WERI-Rb-1 (cell line): ENCODE data around the gene SIVA1.

Experiments used
- DNase-seq: peaks from one replicate; pipeline ENCODE4 v3.0.0-alpha.2; 2020
- H3K27ac ChIP-seq: fragments of 250-450 bp; sonication (Bioruptor Pico); 2 replicates; pipeline ENCODE4 v1.5.1; 2020; ENCODE audit warnings: mild to moderate bottlenecking, moderate library complexity
- H3K27me3 ChIP-seq: fragments of 250-450 bp; sonication (Bioruptor Pico); 2 replicates; pipeline ENCODE4 v1.5.1; 2021; ENCODE audit warnings: mild to moderate bottlenecking, low read depth, moderate library complexity; ENCODE audit not compliant: insufficient read depth, severe bottlenecking
- H3K36me3 ChIP-seq: fragments of 250-450 bp; sonication (Bioruptor Pico); 2 replicates; pipeline ENCODE4 v1.5.1; 2020; ENCODE audit warnings: mild to moderate bottlenecking, moderate library complexity
- H3K4me3 ChIP-seq: 2 replicates; pipeline ENCODE4 v1.5.1; 2011; ENCODE audit warnings: low read depth, mild to moderate bottlenecking, control low read depth, low read length
- H3K9me3 ChIP-seq: fragments of 250-450 bp; sonication (Bioruptor Pico); 2 replicates; pipeline ENCODE4 v1.5.1; 2021; ENCODE audit warnings: mild to moderate bottlenecking, moderate library complexity; ENCODE audit not compliant: severe bottlenecking
- CTCF ChIP-seq: IDR thresholded peaks from 2 replicates; pipeline ENCODE4 v1.5.1; 2011; ENCODE audit warnings: low read depth, mild to moderate bottlenecking, control low read depth, inconsistent platforms, low read length

The SIVA1 gene

GRCh38 chr14:104714066-104714465 is 38.9 kb upstream of the SIVA1 start:
- no peak overlapping the region for H3K4me3 ChIP-seq
- peaks cover 28% of the 10 kb centered on the region for H3K36me3 ChIP-seq
- no peaks in the 10 kb centered on the region for H3K9me3 ChIP-seq
- TF ChIP-seq CTCF: no peak
- no peak overlapping the region for H3K27ac ChIP-seq
- H3K27me3 ChIP-seq: no peaks in the 10 kb centered on the region
- no peak for DNase-seq

- Histone ChIP-seq H3K27me3 (no peaks in the 10 kb centered on the region), H3K4me3 (no peak overlapping the region), H3K27ac (no peak overlapping the region), H3K9me3 (no peaks in the 10 kb centered on the region), H3K36me3 (peaks cover 25% of the 10 kb centered on the region)
- no peak for TF ChIP-seq CTCF
- DNase-seq: no peak
Observed at GRCh38 chr14:104714681-104715080, 38.3 kb upstream of the SIVA1 start.

GRCh38 chr14:104715416-104715815 is 37.5 kb upstream of the SIVA1 start:
- TF ChIP-seq CTCF: no peak
- peaks cover 21% of the 10 kb centered on the region for H3K36me3 ChIP-seq
- no peak overlapping the region for H3K4me3 ChIP-seq
- no peak for DNase-seq
- no peak overlapping the region for H3K27ac ChIP-seq
- no peaks in the 10 kb centered on the region for H3K27me3 ChIP-seq
- H3K9me3 ChIP-seq: no peaks in the 10 kb centered on the region

GRCh38 chr14:104715871-104716270 is 37.1 kb upstream of the SIVA1 start:
- no peak for DNase-seq
- Histone ChIP-seq H3K9me3 (no peaks in the 10 kb centered on the region), H3K27me3 (no peaks in the 10 kb centered on the region), H3K27ac (no peak overlapping the region), H3K4me3 (no peak overlapping the region), H3K36me3 (peaks cover 20% of the 10 kb centered on the region)
- TF ChIP-seq CTCF: no peak

GRCh38 chr14:104717137-104717536 is 35.8 kb upstream of the SIVA1 start:
- H3K27ac ChIP-seq: no peak overlapping the region
- TF ChIP-seq CTCF: no peak
- peaks cover 10% of the 10 kb centered on the region for H3K36me3 ChIP-seq
- no peaks in the 10 kb centered on the region for H3K9me3 ChIP-seq
- no peaks in the 10 kb centered on the region for H3K27me3 ChIP-seq
- no peak overlapping the region for H3K4me3 ChIP-seq
- DNase-seq: no peak

- Histone ChIP-seq H3K4me3 (no peak overlapping the region), H3K36me3 (peaks cover 5% of the 10 kb centered on the region), H3K27ac (no peak overlapping the region), H3K9me3 (no peaks in the 10 kb centered on the region), H3K27me3 (no peaks in the 10 kb centered on the region)
- TF ChIP-seq CTCF: no peak
- no peak for DNase-seq
Observed at GRCh38 chr14:104717646-104718045, 35.3 kb upstream of the SIVA1 start.
